ENCODE measurements around the gene STK32A. TPM values are rescaled to one million over a fixed set of nuclear protein-coding genes. Genes with fewer than 3 reads are reported as not detected.

The STK32A gene
- total and polyA plus RNA-seq, 9 of the 15 experiments (the other 6 are each of a cell fraction or from before 2014, with no cell fraction given): not detected

- TF ChIP-seq ZNF280B (CRISPR knock-in tag; IDR thresholded peaks at IDR 0.05): no peak
- no peak for TF ChIP-seq ZNF764 (CRISPR knock-in tag; IDR thresholded peaks at IDR 0.05; ENCODE audit: low read depth)
- TF ChIP-seq ESRRA (IDR thresholded peaks at IDR 0.05; ENCODE audit: borderline replicate concordance, low read depth): no peak
These were observed 172.4 kb downstream of the STK32A start (continued) for GRCh38 chr5:147407094-147407681.

GRCh38 chr5:147408980-147409379 is 174.2 kb downstream of the STK32A start:
- H2AFZ ChIP-seq (ENCODE audit: low read depth, low read length): no peak overlapping the region
- no peaks in the 10 kb centered on the region for H3K27me3 ChIP-seq (ENCODE audit: control insufficient read depth in 2 of 2, insufficient read depth in 2 of 2, low read length in 2 of 2)
- H3K9ac ChIP-seq (ENCODE audit: insufficient read depth in 1 of 2, low read depth in 2 of 2, low read length in 2 of 2): no peak overlapping the region
- ATAC-seq (no peak), FAIRE-seq (no peak), DNase-seq (ENCODE audit: extremely low read depth in 1 of 4, low spot score in 3 of 4) (no peak)
- in situ Hi-C loops (cut with MboI) (no loop called here), intact Hi-C loops (cut with micrococcal nuclease) (no loop called here)
- BruUV-seq (replicated peaks): no TSS peak
- H3K36me3 ChIP-seq (ENCODE audit: control insufficient read depth, insufficient read depth, low read length): no peaks in the 10 kb centered on the region
- H3K4me2 ChIP-seq (ENCODE audit: insufficient read depth, low read length): no peak overlapping the region
- POLR2A ChIA-PET: no interaction called here
- no peaks in the 10 kb centered on the region for H3K9me3 ChIP-seq (replicated peaks; ENCODE audit: control insufficient read depth, insufficient read depth, low read depth, low read length)
- 0% methylated on average over 2 of the region's 2 CpGs for WGBS (ENCODE audit: insufficient coverage, low coverage, missing lambda C conversion rate)
- no peaks in the 10 kb centered on the region for H3K79me2 ChIP-seq (ENCODE audit: control insufficient read depth, insufficient read depth, low read length)
- H4K20me1 ChIP-seq (replicated peaks; ENCODE audit: control insufficient read depth, insufficient read depth, low read length): no peaks in the 10 kb centered on the region
- CTCF ChIA-PET (ENCODE audit: low intra/inter-chr PET ratio): no interaction called here
- no peak overlapping the region for H3K4me3 ChIP-seq
- H3K27ac ChIP-seq (ENCODE audit: extremely low read depth, low read depth, low read length): no peak overlapping the region
- no peaks in the 10 kb centered on the region for H3K4me1 ChIP-seq (replicated peaks in 1 of 2; ENCODE audit: control insufficient read depth in 2 of 2, insufficient read depth in 2 of 2, low read length in 2 of 2)
- H3K9me1 ChIP-seq (ENCODE audit: control insufficient read depth, insufficient read depth, low read length): no peaks in the 10 kb centered on the region
- TF ChIP-seq NFYB (IDR thresholded peaks at IDR 0.05; ENCODE audit: extremely low read depth, insufficient read length) (no peak), ZNF589 (CRISPR knock-in tag; IDR thresholded peaks at IDR 0.05; ENCODE audit: low read depth) (no peak), GABPA (tag; conservative IDR thresholded peaks at IDR 0.05; ENCODE audit: low read depth) (no peak), ATF1 (CRISPR knock-in tag; IDR thresholded peaks at IDR 0.05) (no peak), ATF1 (tag; IDR thresholded peaks at IDR 0.05) (no peak), HCFC1 (IDR thresholded peaks at IDR 0.05; ENCODE audit: low read depth, low read length) (no peak), DPF2 (IDR thresholded peaks at IDR 0.05) (no peak), CREB3L1 (IDR thresholded peaks at IDR 0.05; ENCODE audit: borderline replicate concordance, low read depth) (no peak), HES1 (IDR thresholded peaks at IDR 0.05; ENCODE audit: low read depth) (no peak), ZNF444 (CRISPR knock-in tag; IDR thresholded peaks at IDR 0.05) (no peak), ZC3H11A (IDR thresholded peaks at IDR 0.05; ENCODE audit: low read depth, low read length) (no peak), HMGXB4 (CRISPR knock-in tag; IDR thresholded peaks at IDR 0.05) (no peak), ETV1 (tag; conservative IDR thresholded peaks at IDR 0.05; ENCODE audit: low read depth) (no peak)
